Mucosa of stomach (tissue), 1 donor: Measurements from ENCODE around the gene TRAF1.
A peak's percentile ranks its signal among the peaks of the same experiment; 100 is the strongest.

Source experiments
- H3K27me3 ChIP-seq: one replicate; pipeline ENCODE4 v1.7.0; 2013; ENCODE audit warnings: mild to moderate bottlenecking, low read length; ENCODE audit not compliant: control insufficient read depth, insufficient read depth
- H3K36me3 ChIP-seq: one replicate; pipeline ENCODE4 v1.7.0; 2013; ENCODE audit warnings: low read length; ENCODE audit not compliant: control insufficient read depth, insufficient read depth
- H3K4me1 ChIP-seq: one replicate; pipeline ENCODE4 v1.7.0; 2013; ENCODE audit warnings: mild to moderate bottlenecking, low read length; ENCODE audit not compliant: control insufficient read depth, insufficient read depth
- H3K4me3 ChIP-seq: one replicate; pipeline ENCODE4 v1.7.0; 2013; ENCODE audit warnings: low read length
- H3K9ac ChIP-seq: one replicate; pipeline ENCODE4 v1.7.0; 2013; ENCODE audit warnings: mild to moderate bottlenecking, low read length, moderate library complexity
- H3K9me3 ChIP-seq: one replicate; pipeline ENCODE4 v1.7.0; 2013; ENCODE audit warnings: mild to moderate bottlenecking, low read length, moderate library complexity; ENCODE audit not compliant: control insufficient read depth
- donor health status: Pancreatic carcinoma.

Gene TRAF1

DNA sequence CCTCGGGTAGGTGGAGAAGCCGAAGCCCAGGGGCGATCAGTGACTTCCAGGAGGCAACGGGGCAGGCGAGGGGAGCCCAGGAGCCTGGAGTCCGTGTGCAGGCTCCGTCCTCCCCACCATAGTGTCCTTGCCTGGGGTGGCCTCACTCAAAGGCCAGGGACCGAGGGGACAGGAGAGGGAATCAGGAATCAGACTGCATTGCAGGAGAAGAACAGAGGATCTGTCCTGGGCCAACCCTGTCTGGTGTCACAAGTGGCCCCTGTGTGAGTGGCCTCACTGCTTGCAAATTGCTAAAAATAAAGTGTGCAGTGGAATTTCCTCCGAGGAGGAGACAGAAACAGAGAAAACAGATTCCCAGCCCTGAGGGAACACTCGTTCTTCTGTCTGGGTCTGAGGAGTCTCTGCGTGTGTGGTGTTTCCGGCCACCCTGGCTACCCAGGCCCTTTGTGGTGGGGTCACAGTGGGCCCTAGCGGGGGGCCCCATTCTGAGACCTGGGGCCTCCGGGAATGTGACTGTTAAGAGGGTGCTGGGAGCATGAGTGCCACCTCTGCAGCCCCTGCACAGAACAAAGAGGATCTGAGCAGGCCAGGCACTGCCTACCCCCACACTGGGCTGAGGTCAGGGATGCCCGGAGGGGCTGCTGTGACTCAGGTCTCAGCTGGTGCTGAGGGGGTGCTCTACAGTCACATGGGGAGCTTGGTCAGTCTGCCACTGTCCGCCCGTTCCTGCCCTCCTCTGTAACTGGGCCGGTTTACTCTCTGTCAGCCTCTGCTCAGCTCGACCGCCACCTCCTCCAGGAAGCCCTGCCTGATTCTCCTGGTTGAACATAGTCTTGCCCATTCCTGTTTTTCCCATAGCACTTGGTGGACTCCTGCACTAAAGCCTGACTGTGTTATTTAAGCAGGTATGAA lies 7.4 kb downstream of the TRAF1 start:
- H3K9me3 ChIP-seq, result no peaks in the 10 kb centered on the region
- no peaks in the 10 kb centered on the region for H3K4me1 ChIP-seq
- H3K36me3 ChIP-seq, result no peaks in the 10 kb centered on the region
- no peaks in the 10 kb centered on the region for H3K27me3 ChIP-seq
- no peak overlapping the region for H3K4me3 ChIP-seq
- H3K9ac ChIP-seq, result peak overlapping the region; percentile 11

DNA sequence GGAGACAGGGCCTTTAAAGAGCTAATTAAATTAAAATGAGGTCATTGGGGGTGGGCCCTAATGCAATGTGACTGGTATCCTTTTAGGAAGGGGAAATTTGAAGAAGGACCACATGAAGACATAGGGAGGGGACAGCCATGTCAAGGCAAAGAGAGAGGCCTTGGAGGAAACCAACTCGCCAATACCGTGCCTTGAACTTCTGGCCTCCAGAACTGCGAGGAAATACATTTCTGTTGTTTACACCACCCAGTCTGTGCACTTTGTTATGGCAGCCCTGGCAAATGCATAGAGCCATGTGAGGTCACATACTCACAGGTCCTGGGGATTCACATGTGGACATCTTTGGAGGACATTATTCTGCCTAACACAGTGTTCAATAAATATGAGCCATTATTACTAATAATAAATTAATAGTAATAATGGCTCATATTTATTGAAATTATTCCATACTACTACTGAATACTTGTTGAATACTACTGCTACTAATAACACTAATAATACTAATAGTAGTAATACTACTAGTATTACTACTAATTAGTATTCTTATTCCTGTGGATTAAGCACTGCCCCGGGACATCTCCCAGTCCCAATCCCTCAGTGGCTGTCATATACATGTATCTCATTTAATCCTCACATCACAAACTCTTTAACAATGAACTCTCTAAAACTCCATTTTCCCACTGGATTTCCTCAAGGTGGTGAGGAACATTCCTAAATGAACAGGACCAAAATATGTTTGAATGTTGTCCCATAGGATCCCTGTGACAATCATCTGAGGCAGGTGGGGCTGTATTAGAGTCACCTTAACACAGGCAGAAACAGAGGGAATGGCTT lies 8.4 kb downstream of the TRAF1 start:
- Histone ChIP-seq H3K4me1 (no peaks in the 10 kb centered on the region), H3K9me3 (no peaks in the 10 kb centered on the region), H3K36me3 (no peaks in the 10 kb centered on the region), H3K9ac (no peak overlapping the region), H3K4me3 (no peak overlapping the region), H3K27me3 (no peaks in the 10 kb centered on the region)

DNA sequence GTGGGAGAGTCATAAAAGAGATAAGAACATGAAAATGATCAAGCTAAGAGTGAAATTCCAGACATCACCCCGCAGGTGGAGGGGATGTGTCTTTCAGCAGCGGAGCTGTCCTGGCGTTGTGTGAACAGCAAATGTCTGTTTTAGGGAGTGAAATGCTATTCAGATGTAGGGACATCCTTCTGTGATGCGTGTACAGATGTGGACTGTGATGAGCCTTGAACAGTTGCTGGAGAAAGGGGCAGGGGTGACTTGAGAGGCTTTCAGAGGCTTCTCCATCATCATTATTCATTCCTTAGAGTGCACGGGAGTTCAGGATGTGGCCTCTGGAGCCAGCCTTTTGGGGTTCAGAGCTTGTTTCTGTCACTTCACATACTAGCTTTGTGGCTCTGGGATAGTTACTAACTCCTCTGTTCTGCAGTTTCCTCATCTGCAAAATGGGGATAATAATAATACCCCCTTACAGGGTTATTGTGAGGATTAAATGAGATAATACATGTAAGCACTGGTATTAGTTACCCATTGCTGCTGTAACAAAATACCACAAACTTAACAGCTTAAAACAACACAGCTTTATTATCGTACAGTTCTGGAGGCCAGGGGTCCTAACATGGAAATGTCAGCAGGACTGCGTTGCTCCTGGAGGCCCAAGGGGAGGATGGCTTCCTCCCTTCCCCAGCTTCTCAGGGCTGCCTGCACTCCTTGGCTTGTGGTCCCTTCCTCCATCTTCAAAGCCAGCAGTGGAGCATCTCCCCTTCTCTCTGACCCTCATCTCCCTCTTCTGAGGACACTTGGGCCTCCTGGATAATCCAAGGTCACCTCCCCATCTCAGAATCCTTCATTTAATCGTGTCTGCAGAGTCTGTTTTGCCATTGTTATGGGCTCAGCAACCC lies 9.4 kb downstream of the TRAF1 start:
- H3K4me1 ChIP-seq, result no peaks in the 10 kb centered on the region
- no peaks in the 10 kb centered on the region for H3K36me3 ChIP-seq
- H3K9ac ChIP-seq, result no peak overlapping the region
- no peaks in the 10 kb centered on the region for H3K9me3 ChIP-seq
- H3K4me3 ChIP-seq, result no peak overlapping the region
- H3K27me3 ChIP-seq, result no peaks in the 10 kb centered on the region

DNA sequence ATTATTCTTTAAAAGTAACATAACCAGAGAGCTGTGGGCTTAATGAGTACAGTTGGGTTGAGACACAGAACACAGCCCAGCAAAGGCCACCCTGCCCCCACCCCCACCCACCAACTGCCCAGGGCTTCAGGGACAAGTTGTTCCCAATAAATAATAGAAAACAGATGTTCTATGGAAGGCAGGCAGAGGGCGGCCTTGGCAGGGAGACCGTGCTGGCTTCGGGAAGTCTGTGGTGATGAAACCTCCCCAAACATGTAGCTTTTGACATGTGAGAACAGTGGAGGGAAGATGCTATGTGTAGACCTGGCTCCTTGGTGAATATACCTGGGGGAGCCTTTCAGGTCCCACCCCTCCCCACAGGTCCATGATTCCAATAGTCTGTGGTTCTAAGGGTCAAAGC lies 10.0 kb downstream of the TRAF1 start:
- H3K9me3 ChIP-seq, result no peaks in the 10 kb centered on the region
- H3K4me1 ChIP-seq, result no peaks in the 10 kb centered on the region
- H3K9ac ChIP-seq, result no peak overlapping the region
- H3K27me3 ChIP-seq, result no peaks in the 10 kb centered on the region
- H3K36me3 ChIP-seq, result no peaks in the 10 kb centered on the region
- no peak overlapping the region for H3K4me3 ChIP-seq

DNA sequence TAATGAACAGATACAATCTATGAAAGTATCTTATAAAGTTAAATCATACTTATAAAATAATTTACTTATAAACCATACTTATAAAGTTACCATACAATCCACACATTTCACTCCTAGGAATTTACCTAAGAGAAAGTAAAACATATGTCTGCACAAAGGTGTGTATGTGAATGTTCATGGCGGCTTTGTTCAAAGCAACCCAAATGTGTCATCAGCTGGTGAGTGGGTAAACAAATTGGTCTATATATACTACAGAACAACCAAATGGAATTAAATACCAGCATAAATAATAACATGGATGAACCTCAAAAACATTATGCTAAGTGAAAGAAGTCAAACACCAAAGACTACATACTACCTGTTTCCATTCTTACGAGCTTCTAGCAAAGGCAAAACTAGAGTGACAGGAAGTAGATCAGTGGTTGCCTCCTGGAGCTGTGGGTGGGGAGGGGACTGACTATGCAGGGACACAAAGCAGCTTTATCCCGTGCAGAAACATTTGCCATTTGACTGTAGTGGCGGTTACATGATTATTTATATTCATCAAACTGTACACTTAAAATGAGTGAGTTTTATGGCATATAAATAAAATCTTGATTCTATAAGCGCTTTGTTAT lies 10.6 kb downstream of the TRAF1 start:
- Histone ChIP-seq H3K9me3 (no peaks in the 10 kb centered on the region), H3K4me3 (no peak overlapping the region), H3K27me3 (no peaks in the 10 kb centered on the region), H3K4me1 (no peaks in the 10 kb centered on the region), H3K36me3 (no peaks in the 10 kb centered on the region), H3K9ac (no peak overlapping the region)

DNA sequence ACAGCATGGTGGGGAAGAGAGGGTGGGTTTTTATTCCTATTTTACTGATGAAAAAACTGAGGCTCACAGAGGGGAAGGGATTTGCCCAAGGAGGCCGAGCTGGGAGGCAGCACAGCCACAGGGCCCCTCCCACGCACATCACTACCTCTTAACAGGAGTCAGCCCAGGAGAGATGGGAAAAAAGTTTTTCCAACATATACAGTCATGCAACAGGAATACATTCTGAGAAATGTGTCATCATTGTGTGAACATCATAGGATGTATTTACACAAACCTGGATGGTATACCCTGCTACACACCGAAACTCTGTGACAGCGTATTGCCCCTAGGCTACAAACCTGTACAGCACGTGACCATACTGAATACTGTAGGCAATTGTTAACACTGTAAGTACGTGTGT lies 11.6 kb downstream of the TRAF1 start:
- Histone ChIP-seq H3K27me3 (no peaks in the 10 kb centered on the region), H3K9ac (no peak overlapping the region), H3K36me3 (no peaks in the 10 kb centered on the region), H3K9me3 (no peaks in the 10 kb centered on the region), H3K4me3 (no peak overlapping the region), H3K4me1 (no peaks in the 10 kb centered on the region)

DNA sequence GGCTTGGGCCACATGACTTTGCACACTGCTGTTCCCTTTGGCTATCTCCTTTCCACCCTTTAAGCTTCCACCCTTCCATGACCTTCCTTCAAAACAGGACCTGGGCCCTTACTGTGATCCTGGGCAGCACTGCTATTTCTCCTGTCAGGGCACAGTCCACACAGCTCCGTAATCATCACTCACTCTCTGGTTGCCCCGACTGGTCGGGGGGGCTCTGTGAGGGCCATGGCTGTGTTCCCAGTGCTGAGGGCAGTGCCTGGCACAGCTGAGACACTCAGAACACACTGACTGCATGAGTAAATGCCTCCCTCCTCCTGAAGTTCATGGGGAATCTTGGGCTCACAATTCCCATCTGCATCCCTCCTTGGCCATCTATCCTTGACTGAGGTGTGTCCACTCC lies 12.2 kb downstream of the TRAF1 start:
- H3K9ac ChIP-seq, result no peak overlapping the region
- H3K4me1 ChIP-seq, result no peaks in the 10 kb centered on the region
- H3K36me3 ChIP-seq, result no peaks in the 10 kb centered on the region
- no peak overlapping the region for H3K4me3 ChIP-seq
- no peaks in the 10 kb centered on the region for H3K27me3 ChIP-seq
- H3K9me3 ChIP-seq, result no peaks in the 10 kb centered on the region

DNA sequence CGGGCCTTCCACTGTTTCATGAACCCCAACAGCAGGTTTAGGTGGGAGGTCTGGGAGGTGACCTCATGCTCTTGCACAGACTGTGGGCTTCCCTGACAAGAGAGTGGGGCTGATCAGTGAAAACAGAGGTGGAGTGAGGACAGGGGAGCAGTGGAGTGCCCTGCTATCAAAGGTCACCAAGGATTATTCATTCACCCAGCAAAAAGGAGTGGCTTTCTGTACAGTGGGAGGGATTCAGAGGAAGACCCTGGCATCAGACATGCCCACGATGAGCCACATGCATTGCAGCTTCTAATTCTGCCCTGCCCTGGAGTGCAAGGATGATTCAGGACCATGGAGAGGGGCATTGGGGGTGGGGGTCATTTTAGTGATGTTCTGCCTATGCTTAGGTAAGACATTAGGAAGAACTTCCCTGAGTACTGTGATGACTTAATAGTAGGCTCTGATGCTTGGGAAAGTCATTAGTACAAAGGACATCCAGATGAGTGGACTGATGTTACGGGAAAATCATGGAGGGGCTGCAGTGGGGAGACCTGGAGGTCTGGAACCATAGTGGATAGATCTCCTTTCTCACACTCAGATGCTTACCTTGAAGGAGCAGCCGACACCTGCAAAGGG lies 12.8 kb downstream of the TRAF1 start:
- Histone ChIP-seq H3K4me3 (no peak overlapping the region), H3K36me3 (no peaks in the 10 kb centered on the region)

DNA sequence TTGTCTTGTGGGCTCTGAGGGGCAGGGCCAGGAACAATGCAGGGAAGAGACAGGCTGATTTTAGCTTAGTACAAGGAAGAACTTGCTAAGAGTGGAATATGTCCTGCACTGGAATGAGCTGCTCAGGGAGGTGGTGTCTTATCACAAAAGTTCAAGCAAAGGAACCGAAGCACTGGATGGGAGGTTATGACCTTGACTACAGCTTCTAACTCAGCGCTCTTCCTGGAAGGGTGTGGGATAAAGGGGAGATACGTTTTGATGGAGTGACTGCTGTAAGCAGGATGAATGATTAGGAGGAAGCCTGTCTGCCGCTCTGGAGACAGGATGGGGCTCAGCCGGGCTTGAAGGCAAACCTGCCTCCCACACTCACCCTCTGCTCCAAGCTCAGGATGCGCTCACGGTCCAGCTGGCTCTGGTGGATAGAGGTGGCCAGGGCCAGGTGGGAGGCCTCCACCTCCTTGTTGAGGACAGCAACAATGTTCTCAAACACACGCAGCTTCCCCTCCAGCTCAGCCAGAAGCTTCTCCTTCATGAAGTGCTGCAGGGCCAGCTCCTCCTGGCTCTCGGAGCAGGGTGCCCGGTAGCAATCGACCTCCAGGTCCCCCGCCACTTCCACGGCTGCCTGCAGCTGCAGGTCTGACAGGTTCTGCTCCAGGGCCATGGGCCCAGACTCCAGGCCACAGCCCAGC lies 13.5 kb downstream of the TRAF1 start:
- Histone ChIP-seq H3K36me3 (no peaks in the 10 kb centered on the region), H3K9ac (no peak overlapping the region), H3K4me1 (no peaks in the 10 kb centered on the region), H3K4me3 (no peak overlapping the region), H3K9me3 (no peaks in the 10 kb centered on the region), H3K27me3 (no peaks in the 10 kb centered on the region)

More for the DNA sequence above, 12.8 kb downstream of the TRAF1 start:
- H3K27me3 ChIP-seq, result no peaks in the 10 kb centered on the region
- no peaks in the 10 kb centered on the region for H3K4me1 ChIP-seq
- H3K9me3 ChIP-seq, result no peaks in the 10 kb centered on the region
- no peak overlapping the region for H3K9ac ChIP-seq

DNA sequence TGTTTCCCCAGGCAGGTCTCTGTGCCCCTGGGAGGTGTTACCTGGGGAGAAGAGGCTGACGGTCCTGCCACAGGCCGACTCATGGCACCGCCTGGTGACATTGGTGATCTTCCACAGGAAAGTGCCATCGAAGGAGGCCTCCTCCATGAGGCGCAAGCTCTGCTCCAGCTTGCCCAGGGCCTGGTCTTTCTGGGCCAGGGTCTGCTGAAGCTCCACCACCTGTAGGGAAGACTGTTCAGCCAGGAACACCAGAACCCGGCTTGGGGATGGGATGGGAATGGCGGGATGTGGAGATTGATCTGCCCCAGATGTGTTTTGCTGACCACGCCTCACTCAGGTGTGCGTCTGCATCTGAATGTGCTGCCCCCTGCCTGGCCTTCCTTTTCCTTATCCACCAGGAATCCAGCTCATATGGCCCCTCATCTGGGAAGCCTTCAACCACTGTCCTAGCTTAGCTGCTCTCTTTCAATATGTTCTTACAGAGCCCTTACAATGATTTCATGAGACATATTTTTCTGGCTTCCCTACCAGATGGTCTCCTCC lies 15.2 kb downstream of the TRAF1 start:
- no peaks in the 10 kb centered on the region for H3K9me3 ChIP-seq
- H3K36me3 ChIP-seq, result no peaks in the 10 kb centered on the region
- H3K27me3 ChIP-seq, result no peaks in the 10 kb centered on the region
- H3K9ac ChIP-seq, result no peak overlapping the region
- H3K4me3 ChIP-seq, result no peak overlapping the region
- no peaks in the 10 kb centered on the region for H3K4me1 ChIP-seq
